Mucosa of descending colon (tissue), 3 donors: ENCODE results near the gene PDE11A. TPM values are rescaled to one million over a fixed set of nuclear protein-coding genes. Genes with fewer than 3 reads are reported as not detected.

ENCODE experiments used
- ATAC-seq: fragments of 200-7000 bp; cut with Tn5 transposase; one replicate; pipeline ENCODE4 v1.9.1; 2020; ENCODE audit warnings: mild to moderate bottlenecking, moderate library complexity
- DNase-seq, 3 donors: peaks; one replicate each; pipeline ENCODE4 v3.0.0-alpha.2; 2020
- H3K36me3 ChIP-seq: fragments of 200-600 bp; one replicate; pipeline ENCODE4 v1.8.0; 2021; ENCODE audit warnings: low read depth, mild to moderate bottlenecking
- H3K4me1 ChIP-seq: fragments of 200-600 bp; one replicate; pipeline ENCODE4 v1.8.0; 2021; ENCODE audit warnings: low read depth, mild to moderate bottlenecking
- H3K4me3 ChIP-seq: fragments of 200-600 bp; one replicate; pipeline ENCODE4 v1.8.0; 2021; ENCODE audit warnings: mild to moderate bottlenecking
- H3K9me3 ChIP-seq: fragments of 200-600 bp; one replicate; pipeline ENCODE4 v1.8.0; 2021; ENCODE audit warnings: mild to moderate bottlenecking
- intact Hi-C, 2 donors: fragments of 100-400 bp; cut with DNase I in 1 of 2; cut with micrococcal nuclease in 1 of 2; formaldehyde crosslinking; loops; one replicate each; pipeline versions ENCODE4 v1.11.0 to v1.11.1; 2022; cut with DNase I, micrococcal nuclease
- total RNA-seq, 3 donors: library from RNA; stranded (reverse); fragmentation: NEBNext Ultra II Directional in 2 of 3; extraction: Animal tissue kit (Norgen Biotek cat#: 25700) in 2 of 3; gene quantifications; one replicate each; pipeline versions ENCODE4 v1.2.1 to v1.2.4, GENCODE V29; 2021 to 2023
- TF ChIP-seq, protein P1 (sequence below): fragments of 200-600 bp; IDR thresholded peaks from one replicate; pipeline ENCODE4 v1.8.0; 2022; ENCODE audit warnings: antibody characterized with exemption, mild to moderate bottlenecking
- donor health status: DM: no; HTN: no; CAD: no; lungs with moderate emphysema.
- donor health status: DM: no; HTN: no; CAD: no.
- donor health status: DM: no; HTN: yes; CAD: no.

The PDE11A gene
- total RNA-seq, 3 donors from 2014 or later, result 1.0 to 3.2 (median 2.7) TPM

DNA sequence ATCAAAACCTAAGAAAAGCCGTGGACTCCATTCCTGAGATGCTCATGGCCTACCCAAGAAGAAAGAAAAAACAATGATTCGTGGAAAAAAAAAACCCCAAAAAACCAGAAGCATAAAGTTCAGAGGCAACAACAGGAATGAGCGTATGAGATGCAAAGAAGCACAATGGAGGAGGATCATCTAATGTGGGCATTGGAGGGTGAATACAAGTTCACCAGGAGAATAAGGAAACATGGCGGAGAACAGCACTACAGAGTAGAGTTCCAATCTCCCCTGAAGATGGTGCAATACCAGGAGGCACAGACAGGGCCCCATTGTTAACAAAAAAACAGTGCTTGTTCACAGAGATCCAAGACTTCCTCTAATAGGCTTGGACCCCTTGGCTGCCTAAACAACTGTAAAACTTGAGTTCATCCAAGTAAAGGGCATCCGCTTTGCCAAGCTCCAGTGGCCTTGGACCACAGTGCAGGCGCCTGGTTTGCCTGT lies 337.2 kb downstream of the PDE11A start:
- intact Hi-C loops, result no loop called here
- ATAC-seq, result no peak
- TF ChIP-seq, protein P1, sequence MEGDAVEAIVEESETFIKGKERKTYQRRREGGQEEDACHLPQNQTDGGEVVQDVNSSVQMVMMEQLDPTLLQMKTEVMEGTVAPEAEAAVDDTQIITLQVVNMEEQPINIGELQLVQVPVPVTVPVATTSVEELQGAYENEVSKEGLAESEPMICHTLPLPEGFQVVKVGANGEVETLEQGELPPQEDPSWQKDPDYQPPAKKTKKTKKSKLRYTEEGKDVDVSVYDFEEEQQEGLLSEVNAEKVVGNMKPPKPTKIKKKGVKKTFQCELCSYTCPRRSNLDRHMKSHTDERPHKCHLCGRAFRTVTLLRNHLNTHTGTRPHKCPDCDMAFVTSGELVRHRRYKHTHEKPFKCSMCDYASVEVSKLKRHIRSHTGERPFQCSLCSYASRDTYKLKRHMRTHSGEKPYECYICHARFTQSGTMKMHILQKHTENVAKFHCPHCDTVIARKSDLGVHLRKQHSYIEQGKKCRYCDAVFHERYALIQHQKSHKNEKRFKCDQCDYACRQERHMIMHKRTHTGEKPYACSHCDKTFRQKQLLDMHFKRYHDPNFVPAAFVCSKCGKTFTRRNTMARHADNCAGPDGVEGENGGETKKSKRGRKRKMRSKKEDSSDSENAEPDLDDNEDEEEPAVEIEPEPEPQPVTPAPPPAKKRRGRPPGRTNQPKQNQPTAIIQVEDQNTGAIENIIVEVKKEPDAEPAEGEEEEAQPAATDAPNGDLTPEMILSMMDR, result no peak
- no peaks in the 10 kb centered on the region for H3K36me3 ChIP-seq
- H3K4me3 ChIP-seq, result no peak overlapping the region
- no peak for DNase-seq
- no peaks in the 10 kb centered on the region for H3K9me3 ChIP-seq
- H3K4me1 ChIP-seq, result no peaks in the 10 kb centered on the region

DNA sequence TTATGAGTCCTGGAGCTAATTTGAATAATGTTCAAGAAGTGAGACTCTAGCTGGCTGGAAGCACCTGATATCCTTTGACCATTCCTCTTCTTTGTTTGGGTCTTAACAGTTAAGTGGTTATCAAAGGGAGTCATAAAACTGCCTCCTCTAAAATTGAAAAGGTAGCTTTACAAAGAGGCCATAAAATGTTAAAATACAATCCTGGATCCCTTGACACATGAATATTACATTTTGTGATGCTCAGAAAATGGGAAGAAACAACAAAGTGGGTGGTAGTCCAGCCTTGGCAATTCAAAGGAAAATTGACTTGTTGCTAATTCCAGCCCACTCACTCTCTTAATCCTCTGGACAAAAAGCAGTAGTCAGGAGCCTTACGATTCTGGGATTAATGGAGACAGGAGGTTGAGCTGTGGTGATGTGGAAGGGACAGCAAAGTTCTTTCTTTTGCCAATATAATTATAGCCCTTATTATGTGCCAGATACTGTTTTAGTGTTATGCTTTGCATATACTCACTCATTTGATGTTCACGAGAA lies 339.2 kb downstream of the PDE11A start:
- TF ChIP-seq, protein P1, result no peak
- H3K4me1 ChIP-seq, result no peaks in the 10 kb centered on the region
- DNase-seq (no peak), ATAC-seq (no peak)
- no peak overlapping the region for H3K4me3 ChIP-seq
- intact Hi-C loops, result no loop called here
- H3K36me3 ChIP-seq, result no peaks in the 10 kb centered on the region
- H3K9me3 ChIP-seq, result no peaks in the 10 kb centered on the region

DNA sequence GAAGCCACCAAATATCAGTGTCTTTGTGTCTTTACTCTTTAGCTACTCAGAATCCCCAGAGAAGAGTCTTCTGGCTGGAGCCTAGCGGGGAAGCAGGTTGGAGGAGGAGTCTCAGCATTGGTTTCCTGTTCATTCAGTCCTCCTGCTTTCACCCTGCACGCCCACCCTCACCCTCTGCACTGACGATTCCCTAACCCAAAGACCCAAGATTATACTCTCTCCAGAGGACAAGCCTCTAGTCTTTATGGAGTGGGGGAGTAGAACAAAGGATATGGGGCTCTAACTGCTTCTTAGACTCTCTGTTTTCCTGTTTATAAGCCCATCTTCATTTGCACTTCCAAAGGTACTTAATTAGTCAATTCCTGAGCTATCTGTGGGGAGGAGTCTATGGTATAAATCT lies 341.2 kb downstream of the PDE11A start:
- Histone ChIP-seq H3K4me1 (no peaks in the 10 kb centered on the region), H3K4me3 (no peak overlapping the region), H3K36me3 (no peaks in the 10 kb centered on the region), H3K9me3 (no peaks in the 10 kb centered on the region)
- intact Hi-C loops, result no loop called here
- DNase-seq (no peak), ATAC-seq (no peak)
- TF ChIP-seq, protein P1, result no peak

DNA sequence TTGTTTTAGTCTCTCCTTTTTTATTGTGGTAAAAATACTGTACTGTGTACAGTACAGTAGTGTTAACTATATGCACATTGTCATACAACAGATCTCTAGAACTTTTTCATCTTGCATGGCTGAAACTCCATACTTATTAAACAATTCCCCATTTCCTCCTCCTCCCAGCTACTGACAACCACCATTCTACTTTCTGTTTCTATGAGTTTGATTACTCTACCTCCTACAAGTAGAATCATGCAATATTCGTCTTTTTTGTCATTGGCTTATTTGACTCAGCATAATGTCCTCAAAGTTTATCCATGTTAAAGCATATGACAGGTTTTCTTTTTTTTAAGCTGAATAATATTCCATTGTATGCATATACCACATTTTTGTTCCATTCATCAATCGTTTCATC lies 341.8 kb downstream of the PDE11A start:
- intact Hi-C loops, result no loop called here
- H3K36me3 ChIP-seq, result no peaks in the 10 kb centered on the region
- no peak overlapping the region for H3K4me3 ChIP-seq
- ATAC-seq (no peak), DNase-seq (no peak)
- TF ChIP-seq, protein P1, result no peak
- H3K9me3 ChIP-seq, result no peaks in the 10 kb centered on the region
- no peaks in the 10 kb centered on the region for H3K4me1 ChIP-seq

DNA sequence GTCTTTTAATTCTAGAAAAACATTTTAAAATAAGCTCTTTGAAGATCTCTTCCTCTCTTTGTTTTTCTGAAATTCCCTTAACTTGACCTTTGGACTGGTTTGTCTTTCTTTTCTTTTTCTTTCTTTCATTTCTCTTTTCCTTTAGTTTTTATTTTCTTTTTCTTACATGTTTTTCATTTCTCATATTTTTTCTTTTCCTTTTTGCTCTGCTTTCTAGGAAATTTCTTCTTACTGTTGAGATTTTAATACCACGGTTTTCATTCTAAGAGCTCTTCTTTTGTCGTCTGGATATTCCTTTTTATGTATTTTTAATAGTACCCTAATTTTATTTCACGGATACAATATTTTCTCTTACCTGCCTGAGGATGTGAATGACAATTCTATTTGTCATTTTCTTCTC lies 342.2 kb downstream of the PDE11A start:
- DNase-seq (no peak), ATAC-seq (no peak)
- no peaks in the 10 kb centered on the region for H3K36me3 ChIP-seq
- intact Hi-C loops, result no loop called here
- H3K4me3 ChIP-seq, result no peak overlapping the region
- no peaks in the 10 kb centered on the region for H3K4me1 ChIP-seq
- TF ChIP-seq, protein P1, result no peak
- H3K9me3 ChIP-seq, result no peaks in the 10 kb centered on the region

DNA sequence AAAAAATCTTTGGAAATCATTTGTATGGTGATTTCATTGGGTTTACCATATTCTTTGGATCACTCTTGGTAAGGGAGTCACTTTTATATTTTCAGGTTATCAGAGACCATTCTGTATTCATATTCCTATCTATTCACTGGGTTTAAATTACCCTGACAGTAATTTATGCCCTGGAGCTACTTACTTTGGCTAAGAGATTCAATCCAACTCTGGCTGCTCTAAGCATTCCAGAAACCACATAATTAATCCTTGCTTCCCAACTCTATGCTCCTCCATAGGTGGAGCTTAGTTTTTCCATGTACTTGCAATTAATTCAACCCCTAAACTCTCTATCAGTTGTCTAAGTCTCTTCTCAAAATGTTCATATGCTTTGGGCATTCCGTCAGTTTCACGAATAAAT lies 343.7 kb downstream of the PDE11A start:
- intact Hi-C loops, result loop anchor here (10.0 kb wide), 2 partner anchors 244 to 384 kb away; no protein-coding TSS in a partner anchor
- H3K36me3 ChIP-seq, result no peaks in the 10 kb centered on the region
- no peak for ATAC-seq

More for the DNA sequence above, 343.7 kb downstream of the PDE11A start:
- Histone ChIP-seq H3K4me3 (no peak overlapping the region), H3K4me1 (no peaks in the 10 kb centered on the region), H3K9me3 (no peaks in the 10 kb centered on the region)
- no peak for DNase-seq
- TF ChIP-seq, protein P1, result no peak
